Pulmonary artery endothelial cell (primary cell): Measurements from ENCODE around the gene BDH2. TPM values are rescaled to one million over a fixed set of nuclear protein-coding genes. Genes with fewer than 3 reads are reported as not detected.

ENCODE experiments used
- DNase-seq: peaks from one replicate; pipeline ENCODE4 v3.0.0-alpha.2; 2011; ENCODE audit warnings: low read depth, low spot score
- total RNA-seq: library from RNA; depleted of rRNA; stranded (reverse); fragments of >200 nt; gene quantifications from 2 replicates; pipeline ENCODE4 v1.2.3, GENCODE V29; 2014

BDH2 gene
- total RNA-seq = 33.4 and 34.2 TPM in 2 replicates

GRCh38 chr4:103099691-103100392 is at the start of gene BDH2:
Gene BDH2, minus strand, starts transcription at chr4:103099834. Its CDS starts 3,580 bp downstream, at chr4:103096254.
- peak; percentile 83 for DNase-seq

GRCh38 chr4:103144926-103145325 is 45.3 kb upstream of the BDH2 start:
- DNase-seq = no peak

- peak; percentile 37 for DNase-seq
Observed at GRCh38 chr4:103137446-103137827, 37.8 kb upstream of the BDH2 start.

- DNase-seq = peak; percentile 11
Observed at GRCh38 chr4:103136671-103137445, 37.2 kb upstream of the BDH2 start.

- DNase-seq = no peak
Observed at GRCh38 chr4:103129174-103129573, 29.5 kb upstream of the BDH2 start.

GRCh38 chr4:103126126-103126525 is 26.5 kb upstream of the BDH2 start:
- no peak for DNase-seq

GRCh38 chr4:103123114-103123513 is 23.5 kb upstream of the BDH2 start:
- DNase-seq = no peak

GRCh38 chr4:103118166-103118565 is 18.5 kb upstream of the BDH2 start:
- no peak for DNase-seq

GRCh38 chr4:103111598-103111997 is 12.0 kb upstream of the BDH2 start:
- DNase-seq = no peak

GRCh38 chr4:103108542-103108941 is 8.9 kb upstream of the BDH2 start:
- DNase-seq = no peak

- no peak for DNase-seq
Observed at GRCh38 chr4:103105558-103106356, 6.1 kb upstream of the BDH2 start.

- no peak for DNase-seq
Observed at GRCh38 chr4:103104886-103105285, 5.3 kb upstream of the BDH2 start.

- DNase-seq = no peak
Observed at GRCh38 chr4:103100691-103101090, 1.1 kb upstream of the BDH2 start.

- no peak for DNase-seq
Observed at GRCh38 chr4:103098756-103099440, 736 bp downstream of the BDH2 start.

- no peak for DNase-seq
Observed at GRCh38 chr4:103098341-103098740, 1.3 kb downstream of the BDH2 start.

GRCh38 chr4:103097112-103097511 is 2.5 kb downstream of the BDH2 start:
- no peak for DNase-seq

- DNase-seq = no peak
Observed at GRCh38 chr4:103095080-103095479, 4.6 kb downstream of the BDH2 start.

- DNase-seq = no peak
Observed at GRCh38 chr4:103092245-103092644, 7.4 kb downstream of the BDH2 start.

- no peak for DNase-seq
Observed at GRCh38 chr4:103091601-103092223, 7.9 kb downstream of the BDH2 start.

GRCh38 chr4:103089481-103089880 is 10.2 kb downstream of the BDH2 start:
- no peak for DNase-seq

GRCh38 chr4:103086551-103086950 is 13.1 kb downstream of the BDH2 start:
- DNase-seq = no peak
